Endothelial cell of umbilical vein (primary cell): Measurements from ENCODE around the gene PROC. TPM values are rescaled to one million over a fixed set of nuclear protein-coding genes. Genes with fewer than 3 reads are reported as not detected.

Experiments
- BruUV-seq: library from RNA; stranded (reverse); fragments of 400-500 nt; replicated peaks from 2 replicates; lab custom pipeline; 2021; lab: Mats Ljungman, UMichigan
- CTCF ChIA-PET: fragments of 300-600, 350-600 bp; sonication (Branson Sonifier 250); formaldehyde crosslinking; loops from one replicate; lab custom pipeline; 2021; ENCODE audit warnings: antibody characterized with exemption, inconsistent platforms; lab: Charles Lee
- POLR2A ChIA-PET: fragments of 300-600, 350-600 bp; sonication (Branson Sonifier 250); formaldehyde crosslinking; loops from one replicate; lab custom pipeline; 2021; ENCODE audit warnings: antibody characterized with exemption, inconsistent platforms; lab: Charles Lee
- DNase-seq: peaks from one replicate; pipeline ENCODE4 v3.0.0-alpha.2; 2011; ENCODE audit warnings: low read depth, low spot score
- FAIRE-seq: peaks from 2 replicates; lab custom pipeline; 2011; peaks lifted over from hg19 to GRCh38; lab: Jason Lieb, UNC
- H2AFZ ChIP-seq: 2 replicates; pipeline ENCODE4 v1.6.0; 2012; ENCODE audit warnings: low read depth, low read length, control low read depth, inconsistent platforms
- H3K27ac ChIP-seq: 2 replicates; pipeline ENCODE4 v1.5.1; 2011; ENCODE audit warnings: low read depth, mild to moderate bottlenecking, control low read depth, low read length, moderate library complexity; ENCODE audit not compliant: insufficient read depth
- H3K27me3 ChIP-seq, 2 experiments: 2 replicates each; pipeline versions ENCODE4 v1.6.0 to v1.6.1; 2011; ENCODE audit warnings: low read length in 2 of 2, mixed read lengths in 1 of 2; ENCODE audit not compliant: control insufficient read depth in 2 of 2, insufficient read depth in 2 of 2
- H3K36me3 ChIP-seq, 2 experiments: 2 replicates in 1 of 2; 3 replicates in 1 of 2; pipeline ENCODE4 v1.5.1; 2011; ENCODE audit warnings: low read length in 2 of 2, mild to moderate bottlenecking in 1 of 2, moderate library complexity in 1 of 2; ENCODE audit not compliant: control insufficient read depth in 2 of 2, insufficient read depth in 2 of 2; ENCODE audit errors: extremely low read depth in 1 of 2
- H3K4me1 ChIP-seq: 3 replicates; pipeline ENCODE4 v1.5.1; 2011; ENCODE audit warnings: mild to moderate bottlenecking, low read length; ENCODE audit not compliant: control insufficient read depth, insufficient read depth; ENCODE audit errors: extremely low read depth
- H3K4me2 ChIP-seq: 2 replicates; pipeline ENCODE4 v1.6.1; 2011; ENCODE audit warnings: low read length, control low read depth, mixed read lengths; ENCODE audit not compliant: insufficient read depth
- H3K4me3 ChIP-seq, 3 experiments: fragments of 200-600 bp in 1 of 3; sonication (generic), shearing (Covaris generic) in 1 of 3; replicated peaks in 1 of 3; 2 replicates each; pipeline ENCODE4 v1.5.1; 2011 to 2016; ENCODE audit warnings: control low read depth in 3 of 3, low read length in 3 of 3, mild to moderate bottlenecking in 2 of 3, inconsistent platforms in 1 of 3, low read depth in 1 of 3, moderate library complexity in 1 of 3; ENCODE audit not compliant: insufficient read depth in 1 of 3
- H3K79me2 ChIP-seq: 2 replicates; pipeline ENCODE4 v1.6.0; 2012; ENCODE audit warnings: low read length, inconsistent platforms; ENCODE audit not compliant: control insufficient read depth, insufficient read depth
- H3K9ac ChIP-seq: replicated peaks from 2 replicates; pipeline ENCODE3; 2011; ENCODE audit warnings: low read length, control low read depth; ENCODE audit not compliant: insufficient read depth; ENCODE audit errors: extremely low read depth
- H3K9me1 ChIP-seq: replicated peaks from 3 replicates; pipeline ENCODE4 v1.6.0; 2011; ENCODE audit warnings: mild to moderate bottlenecking, low read length; ENCODE audit not compliant: control insufficient read depth, insufficient read depth; ENCODE audit errors: extremely low read depth
- H3K9me3 ChIP-seq: replicated peaks from 2 replicates; pipeline ENCODE4 v1.5.1; 2012; ENCODE audit warnings: low read length, inconsistent platforms; ENCODE audit not compliant: control insufficient read depth, insufficient read depth
- H4K20me1 ChIP-seq: replicated peaks from 2 replicates; pipeline ENCODE3; 2011; ENCODE audit warnings: mild to moderate bottlenecking, low read length; ENCODE audit not compliant: control insufficient read depth, insufficient read depth; ENCODE audit errors: extremely low read depth
- CTCF ChIP-seq, 2 donors: IDR thresholded peaks; 1 replicate in 1 of 2; 2 replicates in 1 of 2; pipeline ENCODE4 v1.5.1; 2011; ENCODE audit warnings: low read length in 2 of 2, mild to moderate bottlenecking in 2 of 2, moderate library complexity in 2 of 2, control low read depth in 1 of 2, inconsistent platforms in 1 of 2, low read depth in 1 of 2; ENCODE audit not compliant: insufficient read depth in 1 of 2; ENCODE audit errors: extremely low read depth in 1 of 2
- EZH2 ChIP-seq: IDR thresholded peaks from 2 replicates; pipeline ENCODE4 v1.6.1; 2012; ENCODE audit warnings: borderline replicate concordance, low read depth, mild to moderate bottlenecking, moderate library complexity, low read length, inconsistent platforms; ENCODE audit not compliant: severe bottlenecking
- FOS ChIP-seq: IDR thresholded peaks from 2 replicates; pipeline ENCODE4 v1.6.1; 2011; ENCODE audit warnings: mild to moderate bottlenecking, low read length, moderate library complexity, borderline replicate concordance; ENCODE audit not compliant: insufficient read depth
- GATA2 ChIP-seq: IDR thresholded peaks from 2 replicates; pipeline ENCODE4 v1.7.0; 2011; ENCODE audit warnings: low read depth, mild to moderate bottlenecking, moderate library complexity, mixed read lengths, low read length; ENCODE audit not compliant: insufficient read length, insufficient read depth
- JUN ChIP-seq: IDR thresholded peaks from 2 replicates; pipeline ENCODE4 v1.6.1; 2011; ENCODE audit warnings: borderline replicate concordance, low read depth; ENCODE audit not compliant: insufficient read length, insufficient read depth
- MAX ChIP-seq: IDR thresholded peaks from 2 replicates; pipeline ENCODE4 v1.6.1; 2011; ENCODE audit not compliant: insufficient read depth, insufficient read length
- MYC ChIP-seq: IDR thresholded peaks from one replicate; pipeline ENCODE4 v1.6.1; 2011; ENCODE audit warnings: mild to moderate bottlenecking, low read depth, low read length
- POLR2A ChIP-seq: IDR thresholded peaks from 2 replicates; pipeline ENCODE4 v1.6.1; 2012; ENCODE audit warnings: low read depth, mild to moderate bottlenecking, control low read depth, low read length
- POLR2AphosphoS5 ChIP-seq: IDR thresholded peaks from 2 replicates; pipeline ENCODE4 v1.6.1; 2012; ENCODE audit warnings: low read depth, mild to moderate bottlenecking, control low read depth, low read length, moderate library complexity; ENCODE audit not compliant: insufficient read depth
- dilution Hi-C: fragments of 300-500 bp; cut with MboI; formaldehyde crosslinking; loops from one replicate; pipeline ENCODE4 v1.15.0; 2019; ENCODE audit warnings: low sequenced_read_pairs; ENCODE audit not compliant: extremely low pct_ligation_motif_present
- intact Hi-C: fragments of 100-400 bp; cut with micrococcal nuclease; formaldehyde crosslinking; loops from one replicate; pipeline ENCODE4 v1.10.0; 2022
- polyA plus RNA-seq, 4 experiments: library from polyadenylated mRNA; depleted of rRNA in 3 of 4; stranded (reverse) in 3 of 4; unstranded in 1 of 4; fragments of >200 nt; gene quantifications; 2 replicates each; pipeline versions ENCODE4 v1.2.1 to v1.2.3, GENCODE V29; 2011 to 2012; ENCODE audit warnings: missing spikeins in 1 of 4
- total RNA-seq: library from RNA; stranded (reverse); gene quantifications from 2 replicates; pipeline ENCODE4 v1.2.3, GENCODE V29; 2021

PROC gene
- total and polyA plus RNA-seq, 2 donors (not counting 3 experiments of a cell fraction or from before 2014, with no cell fraction given) = not detected

- dilution Hi-C loops (no loop called here), intact Hi-C loops (no loop called here)
- ChIA-PET POLR2A (no interaction called here), CTCF (interaction anchor here (1.0 to 1.5 kb wide), 2 partner anchors 9 to 23 kb away, joined by 3 to 4 read pairs; no protein-coding TSS in a partner anchor)
- H2AFZ ChIP-seq = peak overlapping the region; percentile 50
- H4K20me1 ChIP-seq = no peaks in the 10 kb centered on the region
- no TSS peak for BruUV-seq
- no peak overlapping the region for H3K9ac ChIP-seq
- no peak overlapping the region for H3K27ac ChIP-seq
- FAIRE-seq (peak; percentile 59), DNase-seq (peak; percentile 9)
- H3K4me1 ChIP-seq = peaks cover 26% of the 10 kb centered on the region
- H3K79me2 ChIP-seq = no peaks in the 10 kb centered on the region
- H3K4me3 ChIP-seq = no peak overlapping the region
- H3K9me3 ChIP-seq = no peaks in the 10 kb centered on the region
- no peaks in the 10 kb centered on the region for H3K36me3 ChIP-seq
- H3K27me3 ChIP-seq = no peaks in the 10 kb centered on the region
- TF ChIP-seq JUN = no peak
- TF ChIP-seq EZH2 = no peak
- TF ChIP-seq POLR2AphosphoS5 = no peak
- no peak for TF ChIP-seq MYC
- TF ChIP-seq POLR2A = no peak
- no peak for TF ChIP-seq MAX
- TF ChIP-seq CTCF (IDR thresholded peaks at IDR 0.05; ENCODE audit: extremely low read depth in 1 of 2, insufficient read depth in 1 of 2, low read depth in 1 of 2, low read length in 2 of 2) = no peak
- TF ChIP-seq FOS = no peak
- no peak for TF ChIP-seq GATA2
- H3K9me1 ChIP-seq = no peaks in the 10 kb centered on the region
- no peak overlapping the region for H3K4me2 ChIP-seq
Measured at GRCh38 chr2:127404466-127405254, 13.6 kb upstream of the PROC start.
